ENCODE results near the gene MCM6.

DNA sequence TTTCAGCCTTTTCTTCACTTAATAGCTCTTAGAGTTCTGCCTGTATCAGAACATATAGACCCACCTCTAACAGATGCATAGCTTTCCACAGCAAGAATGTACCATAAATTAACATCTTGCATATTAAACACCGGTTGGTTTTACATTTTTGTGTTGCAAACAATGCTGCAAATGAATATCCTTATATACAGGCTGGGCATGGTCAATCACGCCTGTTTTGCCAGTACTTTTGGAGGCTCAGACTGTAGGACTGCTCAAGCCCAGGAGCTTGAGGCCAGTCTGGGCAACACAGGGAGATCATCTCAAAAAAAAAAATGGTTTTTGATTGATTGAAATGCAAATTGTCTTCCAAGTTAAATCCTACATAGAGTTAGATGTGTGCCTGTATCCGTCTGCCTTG, 37.7 kb downstream of the MCM6 start:
- TF ChIP-seq GABPA (IDR thresholded peaks at IDR 0.05; ENCODE audit: low read depth) (no peak), USF1 (IDR thresholded peaks at IDR 0.05; ENCODE audit: borderline replicate concordance, low read depth) (no peak), GATA2 (CRISPR knock-in tag; IDR thresholded peaks at IDR 0.05) (no peak), MEF2A (IDR thresholded peaks at IDR 0.05; ENCODE audit: borderline replicate concordance, low read depth) (no peak), TEAD4 (IDR thresholded peaks at IDR 0.05; ENCODE audit: borderline replicate concordance, insufficient read depth) (no peak), EP300 (IDR thresholded peaks at IDR 0.05; ENCODE audit: borderline replicate concordance in 1 of 2, low read depth in 1 of 2, low read length in 1 of 2) (no peak), FOSL2 (IDR thresholded peaks at IDR 0.05; ENCODE audit: borderline replicate concordance, low read depth) (no peak), TCF12 (IDR thresholded peaks at IDR 0.05) (no peak), RFX5 (IDR thresholded peaks at IDR 0.05; ENCODE audit: low read length) (no peak), YY1 (IDR thresholded peaks at IDR 0.05; ENCODE audit: low read depth) (no peak)
- TF ChIP-seq, protein P1, sequence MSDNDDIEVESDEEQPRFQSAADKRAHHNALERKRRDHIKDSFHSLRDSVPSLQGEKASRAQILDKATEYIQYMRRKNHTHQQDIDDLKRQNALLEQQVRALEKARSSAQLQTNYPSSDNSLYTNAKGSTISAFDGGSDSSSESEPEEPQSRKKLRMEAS (IDR thresholded peaks at IDR 0.05; ENCODE audit: low read depth) = no peak
- TF ChIP-seq, protein P2, sequence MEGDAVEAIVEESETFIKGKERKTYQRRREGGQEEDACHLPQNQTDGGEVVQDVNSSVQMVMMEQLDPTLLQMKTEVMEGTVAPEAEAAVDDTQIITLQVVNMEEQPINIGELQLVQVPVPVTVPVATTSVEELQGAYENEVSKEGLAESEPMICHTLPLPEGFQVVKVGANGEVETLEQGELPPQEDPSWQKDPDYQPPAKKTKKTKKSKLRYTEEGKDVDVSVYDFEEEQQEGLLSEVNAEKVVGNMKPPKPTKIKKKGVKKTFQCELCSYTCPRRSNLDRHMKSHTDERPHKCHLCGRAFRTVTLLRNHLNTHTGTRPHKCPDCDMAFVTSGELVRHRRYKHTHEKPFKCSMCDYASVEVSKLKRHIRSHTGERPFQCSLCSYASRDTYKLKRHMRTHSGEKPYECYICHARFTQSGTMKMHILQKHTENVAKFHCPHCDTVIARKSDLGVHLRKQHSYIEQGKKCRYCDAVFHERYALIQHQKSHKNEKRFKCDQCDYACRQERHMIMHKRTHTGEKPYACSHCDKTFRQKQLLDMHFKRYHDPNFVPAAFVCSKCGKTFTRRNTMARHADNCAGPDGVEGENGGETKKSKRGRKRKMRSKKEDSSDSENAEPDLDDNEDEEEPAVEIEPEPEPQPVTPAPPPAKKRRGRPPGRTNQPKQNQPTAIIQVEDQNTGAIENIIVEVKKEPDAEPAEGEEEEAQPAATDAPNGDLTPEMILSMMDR (IDR thresholded peaks at IDR 0.05) = no peak
